SK-N-SH treated with all-trans-retinoic acid at 6 μM for 48 hours (cell line): ENCODE measurements around the gene PIN4.

ENCODE experiments used
- ATAC-seq: fragments of 200-7000 bp; cut with Tn5 transposase; 3 replicates; pipeline ENCODE4 v1.9.1; 2020; ENCODE audit warnings: mild to moderate bottlenecking, moderate library complexity
- CSDC2 ChIP-seq: fragments of 250-450 bp; sonication (Bioruptor Pico); IDR thresholded peaks from 2 replicates; pipeline ENCODE4 v1.5.0; 2020; ENCODE audit warnings: mild to moderate bottlenecking, moderate library complexity
- ESRRG ChIP-seq: fragments of 250-450 bp; sonication (Bioruptor Pico); IDR thresholded peaks from 2 replicates; pipeline ENCODE4 v1.6.1; 2021; ENCODE audit warnings: mild to moderate bottlenecking
- ISL1 ChIP-seq: fragments of 250-450 bp; sonication (Bioruptor Pico); IDR thresholded peaks from 2 replicates; pipeline ENCODE4 v2.1.2; 2022; ENCODE audit warnings: mild to moderate bottlenecking, moderate library complexity
- SNAI2 ChIP-seq: fragments of 250-450 bp; sonication (Bioruptor Pico); IDR thresholded peaks from 2 replicates; pipeline ENCODE4 v1.5.0; 2020; ENCODE audit warnings: mild to moderate bottlenecking, moderate library complexity
- TCF4 ChIP-seq: fragments of 250-450 bp; sonication (Bioruptor Pico); IDR thresholded peaks from 2 replicates; pipeline ENCODE4 v1.8.0; 2021; ENCODE audit warnings: mild to moderate bottlenecking, moderate library complexity, borderline replicate concordance
- TOX ChIP-seq: fragments of 250-450 bp; sonication (Bioruptor Pico); IDR thresholded peaks from 2 replicates; pipeline ENCODE4 v1.8.0; 2021; ENCODE audit warnings: mild to moderate bottlenecking, moderate library complexity, borderline replicate concordance
- ZFP30 ChIP-seq: fragments of 450-650 bp; formaldehyde crosslinking; IDR thresholded peaks from 2 replicates; pipeline ENCODE4 v1.5.0; 2022; ENCODE audit warnings: mild to moderate bottlenecking, moderate library complexity
- ZNF70 ChIP-seq: fragments of 450-650 bp; formaldehyde crosslinking; IDR thresholded peaks from 2 replicates; pipeline ENCODE4 v1.5.0; 2020; ENCODE audit warnings: mild to moderate bottlenecking, moderate library complexity
- ZNF8 ChIP-seq: fragments of 450-650 bp; formaldehyde crosslinking; IDR thresholded peaks from 2 replicates; pipeline ENCODE4 v1.5.0; 2020; ENCODE audit warnings: mild to moderate bottlenecking, moderate library complexity
- TF ChIP-seq, protein P1 (sequence below): fragments of 250-450 bp; sonication (Bioruptor Pico); IDR thresholded peaks from 2 replicates; pipeline ENCODE4 v1.5.0; 2020; ENCODE audit warnings: mild to moderate bottlenecking, moderate library complexity
- TF ChIP-seq, protein P2 (sequence below): fragments of 250-450 bp; sonication (Bioruptor Pico); IDR thresholded peaks from 2 replicates; pipeline ENCODE4 v1.8.0; 2021; ENCODE audit warnings: low read depth, mild to moderate bottlenecking, moderate library complexity, borderline replicate concordance
- TF ChIP-seq, protein P3 (sequence below): fragments of 250-450 bp; sonication (Bioruptor Pico); IDR thresholded peaks from 2 replicates; pipeline ENCODE4 v1.5.1; 2020; ENCODE audit warnings: low read depth, mild to moderate bottlenecking, moderate library complexity
- TF ChIP-seq, protein P4 (sequence below): fragments of 250-450 bp; sonication (Bioruptor Pico); IDR thresholded peaks from 2 replicates; pipeline ENCODE4 v1.8.0; 2020; ENCODE audit warnings: mild to moderate bottlenecking, moderate library complexity, borderline replicate concordance

Gene PIN4

DNA sequence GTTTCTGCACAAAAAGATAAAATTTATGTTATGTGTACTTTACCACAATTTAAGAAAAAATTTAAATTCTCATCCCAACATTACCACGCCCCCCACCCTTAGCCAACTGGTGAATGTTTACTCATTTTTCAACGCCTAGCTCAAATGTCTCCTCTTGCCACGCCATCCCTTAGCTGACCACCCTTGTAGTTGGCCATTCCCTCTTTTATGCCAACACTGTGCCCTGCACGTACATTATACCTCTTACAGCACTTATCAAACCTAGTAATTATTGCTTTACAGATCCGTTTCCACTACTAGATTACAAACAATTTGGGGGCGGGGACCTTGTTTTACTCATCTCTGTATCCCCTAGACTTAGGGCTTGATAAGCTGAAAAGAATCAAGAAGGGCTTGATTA lies 56.6 kb downstream of the PIN4 start:
- TF ChIP-seq ISL1 (CRISPR knock-in tag) (no peak), CSDC2 (no peak), ZFP30 (no peak)
- TF ChIP-seq, protein P1, sequence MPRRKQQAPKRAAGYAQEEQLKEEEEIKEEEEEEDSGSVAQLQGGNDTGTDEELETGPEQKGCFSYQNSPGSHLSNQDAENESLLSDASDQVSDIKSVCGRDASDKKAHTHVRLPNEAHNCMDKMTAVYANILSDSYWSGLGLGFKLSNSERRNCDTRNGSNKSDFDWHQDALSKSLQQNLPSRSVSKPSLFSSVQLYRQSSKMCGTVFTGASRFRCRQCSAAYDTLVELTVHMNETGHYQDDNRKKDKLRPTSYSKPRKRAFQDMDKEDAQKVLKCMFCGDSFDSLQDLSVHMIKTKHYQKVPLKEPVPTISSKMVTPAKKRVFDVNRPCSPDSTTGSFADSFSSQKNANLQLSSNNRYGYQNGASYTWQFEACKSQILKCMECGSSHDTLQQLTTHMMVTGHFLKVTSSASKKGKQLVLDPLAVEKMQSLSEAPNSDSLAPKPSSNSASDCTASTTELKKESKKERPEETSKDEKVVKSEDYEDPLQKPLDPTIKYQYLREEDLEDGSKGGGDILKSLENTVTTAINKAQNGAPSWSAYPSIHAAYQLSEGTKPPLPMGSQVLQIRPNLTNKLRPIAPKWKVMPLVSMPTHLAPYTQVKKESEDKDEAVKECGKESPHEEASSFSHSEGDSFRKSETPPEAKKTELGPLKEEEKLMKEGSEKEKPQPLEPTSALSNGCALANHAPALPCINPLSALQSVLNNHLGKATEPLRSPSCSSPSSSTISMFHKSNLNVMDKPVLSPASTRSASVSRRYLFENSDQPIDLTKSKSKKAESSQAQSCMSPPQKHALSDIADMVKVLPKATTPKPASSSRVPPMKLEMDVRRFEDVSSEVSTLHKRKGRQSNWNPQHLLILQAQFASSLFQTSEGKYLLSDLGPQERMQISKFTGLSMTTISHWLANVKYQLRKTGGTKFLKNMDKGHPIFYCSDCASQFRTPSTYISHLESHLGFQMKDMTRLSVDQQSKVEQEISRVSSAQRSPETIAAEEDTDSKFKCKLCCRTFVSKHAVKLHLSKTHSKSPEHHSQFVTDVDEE (CRISPR knock-in tag): no peak
- TF ChIP-seq, protein P2, sequence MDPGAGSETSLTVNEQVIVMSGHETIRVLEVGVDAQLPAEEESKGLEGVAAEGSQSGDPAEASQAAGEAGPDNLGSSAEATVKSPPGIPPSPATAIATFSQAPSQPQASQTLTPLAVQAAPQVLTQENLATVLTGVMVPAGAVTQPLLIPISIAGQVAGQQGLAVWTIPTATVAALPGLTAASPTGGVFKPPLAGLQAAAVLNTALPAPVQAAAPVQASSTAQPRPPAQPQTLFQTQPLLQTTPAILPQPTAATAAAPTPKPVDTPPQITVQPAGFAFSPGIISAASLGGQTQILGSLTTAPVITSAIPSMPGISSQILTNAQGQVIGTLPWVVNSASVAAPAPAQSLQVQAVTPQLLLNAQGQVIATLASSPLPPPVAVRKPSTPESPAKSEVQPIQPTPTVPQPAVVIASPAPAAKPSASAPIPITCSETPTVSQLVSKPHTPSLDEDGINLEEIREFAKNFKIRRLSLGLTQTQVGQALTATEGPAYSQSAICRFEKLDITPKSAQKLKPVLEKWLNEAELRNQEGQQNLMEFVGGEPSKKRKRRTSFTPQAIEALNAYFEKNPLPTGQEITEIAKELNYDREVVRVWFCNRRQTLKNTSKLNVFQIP (CRISPR knock-in tag): no peak
- ATAC-seq: peak; percentile 2; the same call in 1 of the 3 replicates

DNA sequence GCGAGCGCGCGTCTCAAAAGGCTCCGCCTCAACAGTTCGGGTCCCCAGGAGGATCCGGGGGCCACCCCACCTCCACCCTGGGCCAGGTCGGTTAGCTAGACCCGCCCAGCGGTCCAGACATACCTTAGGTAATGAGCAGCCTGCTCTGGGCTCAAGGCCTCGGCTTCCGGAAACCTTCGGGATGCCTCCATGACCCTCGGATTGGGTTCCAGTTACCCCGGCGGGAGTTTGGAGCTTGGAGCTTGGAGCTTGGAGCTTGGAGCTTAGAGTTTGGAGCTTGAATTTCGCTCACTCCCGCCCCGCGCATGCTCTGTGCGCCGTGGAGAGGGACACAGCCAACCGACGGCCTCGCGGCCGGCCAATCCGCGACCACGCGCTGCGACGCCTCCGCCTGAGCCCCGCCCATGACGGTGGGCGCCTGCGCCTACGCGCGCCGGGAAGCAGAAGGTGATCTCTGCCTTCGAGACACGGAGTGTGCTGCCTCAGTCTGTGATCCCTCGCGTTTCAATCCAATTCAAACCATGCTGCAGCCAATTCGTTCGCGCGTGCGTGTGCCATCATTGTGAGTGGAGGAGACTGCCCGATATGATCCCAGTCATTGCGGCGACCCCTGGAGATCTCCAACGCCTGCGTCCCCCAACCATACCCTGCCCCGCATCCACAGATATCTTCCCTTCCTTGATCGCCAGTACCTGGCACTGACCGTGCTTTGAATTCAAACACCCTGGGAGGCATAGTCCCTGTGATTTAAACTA lies 57.3 kb downstream of the PIN4 start, which contains the start of gene ERCC6L:
TSS of gene ERCC6L (minus strand) at position 307 of the 755 bp plus-strand sequence. CDS start at position 191, 116 bp downstream.
- TF ChIP-seq, protein P3, sequence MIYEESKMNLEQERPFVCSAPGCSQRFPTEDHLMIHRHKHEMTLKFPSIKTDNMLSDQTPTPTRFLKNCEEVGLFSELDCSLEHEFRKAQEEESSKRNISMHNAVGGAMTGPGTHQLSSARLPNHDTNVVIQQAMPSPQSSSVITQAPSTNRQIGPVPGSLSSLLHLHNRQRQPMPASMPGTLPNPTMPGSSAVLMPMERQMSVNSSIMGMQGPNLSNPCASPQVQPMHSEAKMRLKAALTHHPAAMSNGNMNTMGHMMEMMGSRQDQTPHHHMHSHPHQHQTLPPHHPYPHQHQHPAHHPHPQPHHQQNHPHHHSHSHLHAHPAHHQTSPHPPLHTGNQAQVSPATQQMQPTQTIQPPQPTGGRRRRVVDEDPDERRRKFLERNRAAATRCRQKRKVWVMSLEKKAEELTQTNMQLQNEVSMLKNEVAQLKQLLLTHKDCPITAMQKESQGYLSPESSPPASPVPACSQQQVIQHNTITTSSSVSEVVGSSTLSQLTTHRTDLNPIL (CRISPR knock-in tag): no peak
- TF ChIP-seq, protein P4, sequence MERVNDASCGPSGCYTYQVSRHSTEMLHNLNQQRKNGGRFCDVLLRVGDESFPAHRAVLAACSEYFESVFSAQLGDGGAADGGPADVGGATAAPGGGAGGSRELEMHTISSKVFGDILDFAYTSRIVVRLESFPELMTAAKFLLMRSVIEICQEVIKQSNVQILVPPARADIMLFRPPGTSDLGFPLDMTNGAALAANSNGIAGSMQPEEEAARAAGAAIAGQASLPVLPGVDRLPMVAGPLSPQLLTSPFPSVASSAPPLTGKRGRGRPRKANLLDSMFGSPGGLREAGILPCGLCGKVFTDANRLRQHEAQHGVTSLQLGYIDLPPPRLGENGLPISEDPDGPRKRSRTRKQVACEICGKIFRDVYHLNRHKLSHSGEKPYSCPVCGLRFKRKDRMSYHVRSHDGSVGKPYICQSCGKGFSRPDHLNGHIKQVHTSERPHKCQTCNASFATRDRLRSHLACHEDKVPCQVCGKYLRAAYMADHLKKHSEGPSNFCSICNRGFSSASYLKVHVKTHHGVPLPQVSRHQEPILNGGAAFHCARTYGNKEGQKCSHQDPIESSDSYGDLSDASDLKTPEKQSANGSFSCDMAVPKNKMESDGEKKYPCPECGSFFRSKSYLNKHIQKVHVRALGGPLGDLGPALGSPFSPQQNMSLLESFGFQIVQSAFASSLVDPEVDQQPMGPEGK (CRISPR knock-in tag): no peak
- TF ChIP-seq ISL1 (CRISPR knock-in tag) (no peak), ZNF70 (no peak), TOX (CRISPR knock-in tag) (no peak), CSDC2 (no peak), ZNF8 (CRISPR knock-in tag) (no peak), ESRRG (CRISPR knock-in tag) (no peak), SNAI2 (CRISPR knock-in tag) (no peak), TCF4 (CRISPR knock-in tag) (no peak)
- TF ChIP-seq, protein P2 (CRISPR knock-in tag): no peak
- TF ChIP-seq, protein P1 (CRISPR knock-in tag): no peak
- TF ChIP-seq, all 23 proteins: peak for 0

DNA sequence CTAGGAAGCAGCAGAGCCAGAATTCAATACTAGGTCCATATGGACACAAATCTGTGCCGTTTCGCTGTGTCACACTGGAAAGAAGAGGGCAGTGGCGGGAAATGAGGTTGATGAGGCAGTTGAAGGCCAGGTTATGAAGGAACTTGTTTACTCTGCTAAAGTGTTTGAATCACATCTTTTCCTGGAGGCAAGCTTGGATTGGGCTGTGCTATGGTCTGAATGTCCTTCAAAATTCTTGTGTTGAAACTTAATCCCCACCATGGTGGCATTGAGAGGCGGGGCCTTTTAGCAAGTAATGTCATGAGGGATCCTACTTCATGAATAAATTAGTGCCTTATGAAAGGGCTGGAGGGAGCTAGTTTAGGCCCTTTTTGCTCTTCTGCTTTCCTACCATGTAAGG lies 59.4 kb downstream of the PIN4 start:
- TF ChIP-seq TOX (CRISPR knock-in tag) (no peak), ZNF8 (CRISPR knock-in tag) (no peak), ZFP30 (no peak)
- no peak for ATAC-seq

More for the DNA sequence above, 57.3 kb downstream of the PIN4 start, which contains the start of gene ERCC6L:
- peak; percentile 99 for ATAC-seq
